ENCODE measurements around the gene CHMP6.

DNA sequence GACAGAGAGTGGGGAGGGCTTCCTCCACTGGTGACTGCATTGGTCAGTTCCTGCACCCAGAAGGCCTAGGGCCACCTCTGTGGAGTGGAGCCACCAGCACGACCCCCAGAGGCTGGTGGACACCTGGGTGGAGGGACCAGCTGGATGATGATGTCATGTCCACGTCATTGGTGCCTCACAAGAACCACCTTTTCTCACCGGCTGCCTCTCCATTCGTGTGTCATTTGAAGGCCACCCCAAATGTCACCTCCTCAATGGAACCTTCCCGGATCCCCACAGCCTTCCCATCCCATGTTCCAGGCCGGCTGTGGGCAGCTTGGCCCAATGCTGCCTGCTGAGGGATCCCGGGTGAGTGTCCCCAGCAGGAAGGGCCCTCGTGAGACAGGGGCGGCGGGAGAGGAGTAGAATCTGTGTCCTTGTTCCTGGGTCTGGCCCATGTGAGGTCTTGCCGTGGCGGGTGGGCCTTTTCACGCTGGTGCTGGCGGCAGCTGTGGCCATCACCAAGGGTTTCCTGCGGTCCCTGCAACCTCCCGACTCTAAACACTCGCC is 9.1 kb upstream of the CHMP6 start:
- TF ChIP-seq, protein P1, sequence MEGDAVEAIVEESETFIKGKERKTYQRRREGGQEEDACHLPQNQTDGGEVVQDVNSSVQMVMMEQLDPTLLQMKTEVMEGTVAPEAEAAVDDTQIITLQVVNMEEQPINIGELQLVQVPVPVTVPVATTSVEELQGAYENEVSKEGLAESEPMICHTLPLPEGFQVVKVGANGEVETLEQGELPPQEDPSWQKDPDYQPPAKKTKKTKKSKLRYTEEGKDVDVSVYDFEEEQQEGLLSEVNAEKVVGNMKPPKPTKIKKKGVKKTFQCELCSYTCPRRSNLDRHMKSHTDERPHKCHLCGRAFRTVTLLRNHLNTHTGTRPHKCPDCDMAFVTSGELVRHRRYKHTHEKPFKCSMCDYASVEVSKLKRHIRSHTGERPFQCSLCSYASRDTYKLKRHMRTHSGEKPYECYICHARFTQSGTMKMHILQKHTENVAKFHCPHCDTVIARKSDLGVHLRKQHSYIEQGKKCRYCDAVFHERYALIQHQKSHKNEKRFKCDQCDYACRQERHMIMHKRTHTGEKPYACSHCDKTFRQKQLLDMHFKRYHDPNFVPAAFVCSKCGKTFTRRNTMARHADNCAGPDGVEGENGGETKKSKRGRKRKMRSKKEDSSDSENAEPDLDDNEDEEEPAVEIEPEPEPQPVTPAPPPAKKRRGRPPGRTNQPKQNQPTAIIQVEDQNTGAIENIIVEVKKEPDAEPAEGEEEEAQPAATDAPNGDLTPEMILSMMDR (IDR thresholded peaks at IDR 0.05): no peak
- TF ChIP-seq POLR2A (IDR thresholded peaks at IDR 0.05): no peak
